ENCODE measurements around the gene SUSD1.

DNA sequence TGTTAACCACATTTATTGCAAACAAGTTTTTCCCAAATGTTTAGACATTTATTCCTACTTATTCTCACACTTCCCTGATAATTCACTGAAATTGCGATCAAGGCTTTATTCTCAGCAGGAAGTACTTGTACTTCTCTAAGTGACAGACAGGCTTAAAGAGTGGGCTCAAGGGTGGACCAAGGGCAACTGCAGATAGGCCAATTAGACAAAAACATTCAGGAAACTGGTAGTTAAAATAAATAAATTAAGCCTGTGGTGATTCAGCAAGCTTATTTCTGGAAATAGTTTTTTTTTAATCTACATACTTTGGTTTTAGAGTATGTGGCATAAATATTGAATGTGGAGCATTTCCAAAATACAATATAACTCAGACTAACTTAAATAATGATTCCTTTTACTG is 142.4 kb downstream of the SUSD1 start:
- TF ChIP-seq, protein P1, sequence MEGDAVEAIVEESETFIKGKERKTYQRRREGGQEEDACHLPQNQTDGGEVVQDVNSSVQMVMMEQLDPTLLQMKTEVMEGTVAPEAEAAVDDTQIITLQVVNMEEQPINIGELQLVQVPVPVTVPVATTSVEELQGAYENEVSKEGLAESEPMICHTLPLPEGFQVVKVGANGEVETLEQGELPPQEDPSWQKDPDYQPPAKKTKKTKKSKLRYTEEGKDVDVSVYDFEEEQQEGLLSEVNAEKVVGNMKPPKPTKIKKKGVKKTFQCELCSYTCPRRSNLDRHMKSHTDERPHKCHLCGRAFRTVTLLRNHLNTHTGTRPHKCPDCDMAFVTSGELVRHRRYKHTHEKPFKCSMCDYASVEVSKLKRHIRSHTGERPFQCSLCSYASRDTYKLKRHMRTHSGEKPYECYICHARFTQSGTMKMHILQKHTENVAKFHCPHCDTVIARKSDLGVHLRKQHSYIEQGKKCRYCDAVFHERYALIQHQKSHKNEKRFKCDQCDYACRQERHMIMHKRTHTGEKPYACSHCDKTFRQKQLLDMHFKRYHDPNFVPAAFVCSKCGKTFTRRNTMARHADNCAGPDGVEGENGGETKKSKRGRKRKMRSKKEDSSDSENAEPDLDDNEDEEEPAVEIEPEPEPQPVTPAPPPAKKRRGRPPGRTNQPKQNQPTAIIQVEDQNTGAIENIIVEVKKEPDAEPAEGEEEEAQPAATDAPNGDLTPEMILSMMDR (IDR thresholded peaks at IDR 0.05): no peak
- TF ChIP-seq POLR2AphosphoS5 (IDR thresholded peaks at IDR 0.05) (no peak), EP300 (IDR thresholded peaks at IDR 0.05) (no peak), POLR2A (IDR thresholded peaks at IDR 0.05) (no peak)
